Endothelial cell of umbilical vein (primary cell): ENCODE results near the gene BDKRB2. TPM values are rescaled to one million over a fixed set of nuclear protein-coding genes. Genes with fewer than 3 reads are reported as not detected.

ENCODE experiments used
- BruUV-seq: library from RNA; stranded (reverse); fragments of 400-500 nt; replicated peaks from 2 replicates; lab custom pipeline; 2021; lab: Mats Ljungman, UMichigan
- CTCF ChIA-PET: fragments of 300-600, 350-600 bp; sonication (Branson Sonifier 250); formaldehyde crosslinking; loops from one replicate; lab custom pipeline; 2021; ENCODE audit warnings: antibody characterized with exemption, inconsistent platforms; lab: Charles Lee
- POLR2A ChIA-PET: fragments of 300-600, 350-600 bp; sonication (Branson Sonifier 250); formaldehyde crosslinking; loops from one replicate; lab custom pipeline; 2021; ENCODE audit warnings: antibody characterized with exemption, inconsistent platforms; lab: Charles Lee
- DNase-seq: peaks from one replicate; pipeline ENCODE4 v3.0.0-alpha.2; 2011; ENCODE audit warnings: low read depth, low spot score
- FAIRE-seq: peaks from 2 replicates; lab custom pipeline; 2011; peaks lifted over from hg19 to GRCh38; lab: Jason Lieb, UNC
- H2AFZ ChIP-seq: 2 replicates; pipeline ENCODE4 v1.6.0; 2012; ENCODE audit warnings: low read depth, low read length, control low read depth, inconsistent platforms
- H3K27ac ChIP-seq: 2 replicates; pipeline ENCODE4 v1.5.1; 2011; ENCODE audit warnings: low read depth, mild to moderate bottlenecking, control low read depth, low read length, moderate library complexity; ENCODE audit not compliant: insufficient read depth
- H3K27me3 ChIP-seq, 2 experiments: 2 replicates each; pipeline versions ENCODE4 v1.6.0 to v1.6.1; 2011; ENCODE audit warnings: low read length in 2 of 2, mixed read lengths in 1 of 2; ENCODE audit not compliant: control insufficient read depth in 2 of 2, insufficient read depth in 2 of 2
- H3K36me3 ChIP-seq, 2 experiments: 2 replicates in 1 of 2; 3 replicates in 1 of 2; pipeline ENCODE4 v1.5.1; 2011; ENCODE audit warnings: low read length in 2 of 2, mild to moderate bottlenecking in 1 of 2, moderate library complexity in 1 of 2; ENCODE audit not compliant: control insufficient read depth in 2 of 2, insufficient read depth in 2 of 2; ENCODE audit errors: extremely low read depth in 1 of 2
- H3K4me1 ChIP-seq: 3 replicates; pipeline ENCODE4 v1.5.1; 2011; ENCODE audit warnings: mild to moderate bottlenecking, low read length; ENCODE audit not compliant: control insufficient read depth, insufficient read depth; ENCODE audit errors: extremely low read depth
- H3K4me2 ChIP-seq: 2 replicates; pipeline ENCODE4 v1.6.1; 2011; ENCODE audit warnings: low read length, control low read depth, mixed read lengths; ENCODE audit not compliant: insufficient read depth
- H3K4me3 ChIP-seq, 3 experiments: fragments of 200-600 bp in 1 of 3; sonication (generic), shearing (Covaris generic) in 1 of 3; replicated peaks in 1 of 3; 2 replicates each; pipeline ENCODE4 v1.5.1; 2011 to 2016; ENCODE audit warnings: control low read depth in 3 of 3, low read length in 3 of 3, mild to moderate bottlenecking in 2 of 3, inconsistent platforms in 1 of 3, low read depth in 1 of 3, moderate library complexity in 1 of 3; ENCODE audit not compliant: insufficient read depth in 1 of 3
- H3K79me2 ChIP-seq: 2 replicates; pipeline ENCODE4 v1.6.0; 2012; ENCODE audit warnings: low read length, inconsistent platforms; ENCODE audit not compliant: control insufficient read depth, insufficient read depth
- H3K9ac ChIP-seq: replicated peaks from 2 replicates; pipeline ENCODE3; 2011; ENCODE audit warnings: low read length, control low read depth; ENCODE audit not compliant: insufficient read depth; ENCODE audit errors: extremely low read depth
- H3K9me1 ChIP-seq: replicated peaks from 3 replicates; pipeline ENCODE4 v1.6.0; 2011; ENCODE audit warnings: mild to moderate bottlenecking, low read length; ENCODE audit not compliant: control insufficient read depth, insufficient read depth; ENCODE audit errors: extremely low read depth
- H3K9me3 ChIP-seq: replicated peaks from 2 replicates; pipeline ENCODE4 v1.5.1; 2012; ENCODE audit warnings: low read length, inconsistent platforms; ENCODE audit not compliant: control insufficient read depth, insufficient read depth
- H4K20me1 ChIP-seq: replicated peaks from 2 replicates; pipeline ENCODE3; 2011; ENCODE audit warnings: mild to moderate bottlenecking, low read length; ENCODE audit not compliant: control insufficient read depth, insufficient read depth; ENCODE audit errors: extremely low read depth
- CTCF ChIP-seq, 2 donors: IDR thresholded peaks; 1 replicate in 1 of 2; 2 replicates in 1 of 2; pipeline ENCODE4 v1.5.1; 2011; ENCODE audit warnings: low read length in 2 of 2, mild to moderate bottlenecking in 2 of 2, moderate library complexity in 2 of 2, control low read depth in 1 of 2, inconsistent platforms in 1 of 2, low read depth in 1 of 2; ENCODE audit not compliant: insufficient read depth in 1 of 2; ENCODE audit errors: extremely low read depth in 1 of 2
- GATA2 ChIP-seq: IDR thresholded peaks from 2 replicates; pipeline ENCODE4 v1.7.0; 2011; ENCODE audit warnings: low read depth, mild to moderate bottlenecking, moderate library complexity, mixed read lengths, low read length; ENCODE audit not compliant: insufficient read length, insufficient read depth
- JUN ChIP-seq: IDR thresholded peaks from 2 replicates; pipeline ENCODE4 v1.6.1; 2011; ENCODE audit warnings: borderline replicate concordance, low read depth; ENCODE audit not compliant: insufficient read length, insufficient read depth
- MYC ChIP-seq: IDR thresholded peaks from one replicate; pipeline ENCODE4 v1.6.1; 2011; ENCODE audit warnings: mild to moderate bottlenecking, low read depth, low read length
- dilution Hi-C: fragments of 300-500 bp; cut with MboI; formaldehyde crosslinking; loops from one replicate; pipeline ENCODE4 v1.15.0; 2019; ENCODE audit warnings: low sequenced_read_pairs; ENCODE audit not compliant: extremely low pct_ligation_motif_present
- intact Hi-C: fragments of 100-400 bp; cut with micrococcal nuclease; formaldehyde crosslinking; loops from one replicate; pipeline ENCODE4 v1.10.0; 2022
- polyA plus RNA-seq, 4 experiments: library from polyadenylated mRNA; depleted of rRNA in 3 of 4; stranded (reverse) in 3 of 4; unstranded in 1 of 4; fragments of >200 nt; gene quantifications; 2 replicates each; pipeline versions ENCODE4 v1.2.1 to v1.2.3, GENCODE V29; 2011 to 2012; ENCODE audit warnings: missing spikeins in 1 of 4
- total RNA-seq: library from RNA; stranded (reverse); gene quantifications from 2 replicates; pipeline ENCODE4 v1.2.3, GENCODE V29; 2021

Gene BDKRB2
- total and polyA plus RNA-seq, 2 donors (not counting 3 experiments of a cell fraction or from before 2014, with no cell fraction given): 0.22 to 0.77 TPM

DNA sequence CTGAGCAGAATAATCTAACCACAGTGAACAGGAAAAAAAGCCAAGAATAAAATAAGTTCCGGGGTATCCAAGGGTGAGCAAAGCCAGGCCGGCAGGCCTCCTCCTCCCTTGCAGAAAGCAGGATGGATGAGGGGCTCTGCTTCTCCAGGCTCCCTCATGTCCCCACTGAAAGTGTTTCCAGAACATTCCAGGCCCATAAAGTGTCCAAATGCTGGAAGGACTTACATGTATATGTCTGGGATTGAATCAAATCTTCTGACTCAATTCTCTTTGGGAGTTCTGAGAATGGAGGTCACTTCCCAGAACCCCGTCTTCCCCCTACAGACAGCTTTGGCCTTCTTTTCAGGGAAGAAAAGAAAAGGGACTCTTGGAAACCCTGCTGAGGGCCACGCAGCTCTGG, 26.4 kb downstream of the BDKRB2 start:
- H3K4me1 ChIP-seq: no peaks in the 10 kb centered on the region
- intact Hi-C loops: no loop called here
- H4K20me1 ChIP-seq: no peaks in the 10 kb centered on the region
- FAIRE-seq: no peak
- H3K9me1 ChIP-seq: no peaks in the 10 kb centered on the region
- DNase-seq: no peak
- no peak overlapping the region for H2AFZ ChIP-seq
- no peaks in the 10 kb centered on the region for H3K9me3 ChIP-seq
- no peak overlapping the region for H3K4me2 ChIP-seq
- TF ChIP-seq MYC (no peak), GATA2 (no peak)
- H3K27ac ChIP-seq: no peak overlapping the region
- no peak overlapping the region for H3K9ac ChIP-seq
- H3K36me3 ChIP-seq: no peaks in the 10 kb centered on the region
- dilution Hi-C loops: no loop called here
- H3K27me3 ChIP-seq: no peaks in the 10 kb centered on the region
- CTCF ChIA-PET: interaction anchor here (1.7 kb wide), 1 partner anchor 45 kb away, joined by 3 read pairs; no protein-coding TSS in a partner anchor
- BruUV-seq: no TSS peak
- no peaks in the 10 kb centered on the region for H3K79me2 ChIP-seq
- no peak overlapping the region for H3K4me3 ChIP-seq
- POLR2A ChIA-PET: no interaction called here

- intact Hi-C loops (no loop called here), dilution Hi-C loops (no loop called here)
- TF ChIP-seq GATA2 (no peak), MYC (no peak), JUN (no peak), CTCF (IDR thresholded peaks at IDR 0.05; ENCODE audit: extremely low read depth in 1 of 2, insufficient read depth in 1 of 2, low read depth in 1 of 2, low read length in 2 of 2) (no peak)
- H3K36me3 ChIP-seq: no peaks in the 10 kb centered on the region
- DNase-seq (no peak), FAIRE-seq (no peak)
- H3K9me1 ChIP-seq: no peaks in the 10 kb centered on the region
- no peaks in the 10 kb centered on the region for H4K20me1 ChIP-seq
- no peaks in the 10 kb centered on the region for H3K27me3 ChIP-seq
- no peak overlapping the region for H2AFZ ChIP-seq
- no peak overlapping the region for H3K9ac ChIP-seq
- no peak overlapping the region for H3K27ac ChIP-seq
- ChIA-PET POLR2A (no interaction called here), CTCF (interaction anchor here (1.7 kb wide), 1 partner anchor 44 kb away, joined by 3 read pairs; no protein-coding TSS in a partner anchor)
- no peak overlapping the region for H3K4me2 ChIP-seq
- BruUV-seq: no TSS peak
- no peak overlapping the region for H3K4me3 ChIP-seq
- no peaks in the 10 kb centered on the region for H3K4me1 ChIP-seq
- H3K9me3 ChIP-seq: no peaks in the 10 kb centered on the region
- H3K79me2 ChIP-seq: no peaks in the 10 kb centered on the region
Observed at GRCh38 chr14:96231526-96232130, 27.0 kb downstream of the BDKRB2 start.
